ENCODE measurements around the gene SCYGR6.
"Not testable (repeated sequence)": the region's sequence is repeated elsewhere in the genome, so short reads cannot be mapped to it uniquely, and the experiment has no call there.

SCYGR6 gene

GRCh38 chr2:227724394-227725039 is at the start of gene SCYGR6:
Gene SCYGR6, minus strand, starts transcription at chr2:227724757. Its CDS starts 0 bp downstream, at chr2:227724757.
- in situ Hi-C loops (cut with MboI; ENCODE audit: low sequenced_read_pairs), result no loop called here

- in situ Hi-C loops (cut with MboI; ENCODE audit: low sequenced_read_pairs), result loop anchor here (25.0 kb wide), 1 partner anchor 637 kb away; no protein-coding TSS in a partner anchor
These were observed 49.6 kb upstream of the SCYGR6 start for GRCh38 chr2:227774011-227774624.

GRCh38 chr2:227772932-227773331 is 48.4 kb upstream of the SCYGR6 start:
- in situ Hi-C loops (cut with MboI; ENCODE audit: low sequenced_read_pairs), result loop anchor here (25.0 kb wide), 1 partner anchor 636 kb away; no protein-coding TSS in a partner anchor

GRCh38 chr2:227772197-227772661 is 47.7 kb upstream of the SCYGR6 start:
- in situ Hi-C loops (cut with MboI; ENCODE audit: low sequenced_read_pairs), result loop anchor here (25.0 kb wide), 1 partner anchor 635 kb away; no protein-coding TSS in a partner anchor

- in situ Hi-C loops (cut with MboI; ENCODE audit: low sequenced_read_pairs), result loop anchor here (25.0 kb wide), 1 partner anchor 631 kb away; no protein-coding TSS in a partner anchor
These were observed 43.3 kb upstream of the SCYGR6 start for GRCh38 chr2:227767830-227768229.

GRCh38 chr2:227766373-227766883 is 41.9 kb upstream of the SCYGR6 start:
- in situ Hi-C loops (cut with MboI; ENCODE audit: low sequenced_read_pairs), result loop anchor here (25.0 kb wide), 1 partner anchor 629 kb away; no protein-coding TSS in a partner anchor

- in situ Hi-C loops (cut with MboI; ENCODE audit: low sequenced_read_pairs), result loop anchor here (25.0 kb wide), 1 partner anchor 629 kb away; no protein-coding TSS in a partner anchor
These were observed 41.3 kb upstream of the SCYGR6 start for GRCh38 chr2:227765788-227766372.

GRCh38 chr2:227761740-227762476 is 37.4 kb upstream of the SCYGR6 start:
- in situ Hi-C loops (cut with MboI; ENCODE audit: low sequenced_read_pairs), result loop anchor here (25.0 kb wide), 1 partner anchor 625 kb away; no protein-coding TSS in a partner anchor

GRCh38 chr2:227759411-227760118 is 35.0 kb upstream of the SCYGR6 start:
- in situ Hi-C loops (cut with MboI; ENCODE audit: low sequenced_read_pairs), result loop anchor here (25.0 kb wide), 1 partner anchor 622 kb away; no protein-coding TSS in a partner anchor

GRCh38 chr2:227756261-227756660 is 31.7 kb upstream of the SCYGR6 start:
- in situ Hi-C loops (cut with MboI; ENCODE audit: low sequenced_read_pairs), result loop anchor here (25.0 kb wide), 1 partner anchor 619 kb away; no protein-coding TSS in a partner anchor

GRCh38 chr2:227748079-227748478 is 23.5 kb upstream of the SCYGR6 start:
- in situ Hi-C loops (cut with MboI; ENCODE audit: low sequenced_read_pairs), result no loop called here

GRCh38 chr2:227745594-227745993 is 21.0 kb upstream of the SCYGR6 start, which contains the start of gene SCYGR8:
Gene SCYGR8, plus strand, starts transcription at chr2:227745894. Its CDS starts 0 bp downstream, at chr2:227745894.
- in situ Hi-C loops (cut with MboI; ENCODE audit: low sequenced_read_pairs), result no loop called here

- in situ Hi-C loops (cut with MboI; ENCODE audit: low sequenced_read_pairs), result not testable (repeated sequence)
These were observed 16.1 kb upstream of the SCYGR6 start for GRCh38 chr2:227740705-227741104.

- in situ Hi-C loops (cut with MboI; ENCODE audit: low sequenced_read_pairs), result no loop called here
These were observed 14.8 kb upstream of the SCYGR6 start for GRCh38 chr2:227739351-227739750.

- in situ Hi-C loops (cut with MboI; ENCODE audit: low sequenced_read_pairs), result no loop called here
These were observed 3.5 kb upstream of the SCYGR6 start, which contains the start of gene SCYGR7 for GRCh38 chr2:227728035-227728434. Gene SCYGR7, plus strand, starts transcription at chr2:227728335. Its CDS starts 0 bp downstream, at chr2:227728335.

- in situ Hi-C loops (cut with MboI; ENCODE audit: low sequenced_read_pairs), result not testable (repeated sequence)
These were observed 1.7 kb downstream of the SCYGR6 start for GRCh38 chr2:227722821-227723220.

- in situ Hi-C loops (cut with MboI; ENCODE audit: low sequenced_read_pairs), result no loop called here
These were observed 3.9 kb downstream of the SCYGR6 start for GRCh38 chr2:227720680-227721079.

GRCh38 chr2:227719641-227720040 is 4.9 kb downstream of the SCYGR6 start:
- in situ Hi-C loops (cut with MboI; ENCODE audit: low sequenced_read_pairs), result no loop called here

GRCh38 chr2:227717687-227718567 is 6.6 kb downstream of the SCYGR6 start, which contains the start of gene SLC19A3:
Gene SLC19A3, minus strand, starts transcription at chr2:227718028. Its CDS starts 15,710 bp downstream, at chr2:227702318.
- in situ Hi-C loops (cut with MboI; ENCODE audit: low sequenced_read_pairs), result no loop called here
